HG03575 (cell line): ENCODE data around the gene POPDC3.

ENCODE experiments used
- ATAC-seq: cut with Tn5 transposase; IDR thresholded peaks from one replicate; pipeline ENCODE4 v1.9.1; 2021; ENCODE audit not compliant: unreplicated experiment, insufficient number of reproducible peaks, low FRiP score; ENCODE audit errors: extremely low read depth

Gene POPDC3

DNA sequence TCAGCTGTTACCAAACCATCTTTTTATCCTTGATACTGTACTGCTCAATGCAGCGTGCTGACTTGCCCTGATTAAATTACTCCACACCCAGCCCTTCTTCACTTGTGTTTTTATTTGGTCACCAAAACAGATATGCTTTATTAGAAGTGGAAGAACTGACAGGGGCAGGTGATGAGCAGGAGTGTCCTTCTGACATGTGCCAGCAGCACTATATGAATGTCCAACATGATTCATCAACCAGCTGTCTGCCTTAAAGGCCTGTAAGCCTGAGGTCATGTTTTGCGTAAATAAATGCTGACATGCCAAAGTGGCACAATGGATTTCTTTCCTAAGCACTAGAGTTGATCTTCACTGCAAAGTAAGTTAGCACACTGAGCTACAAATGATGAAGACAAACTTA, 15.4 kb downstream of the POPDC3 start:
- no peak for ATAC-seq

DNA sequence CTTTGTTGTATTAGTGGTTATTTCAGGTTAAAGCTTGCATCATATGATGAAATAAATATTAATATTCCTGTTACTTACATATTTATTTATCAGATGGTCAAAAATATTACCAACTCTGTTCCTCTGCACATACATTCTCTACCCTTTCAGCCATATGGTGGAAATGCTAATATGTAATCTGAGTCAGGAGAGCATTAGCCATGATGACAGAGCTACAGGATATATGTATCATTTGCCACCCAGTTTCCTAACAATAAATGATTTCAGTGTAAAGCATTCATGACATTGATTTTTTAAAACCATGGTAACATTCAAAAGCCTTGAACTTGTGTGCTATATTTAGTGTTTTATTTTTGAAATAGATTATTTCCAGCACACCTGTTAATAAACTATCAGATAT, 16.6 kb downstream of the POPDC3 start:
- ATAC-seq, result no peak

DNA sequence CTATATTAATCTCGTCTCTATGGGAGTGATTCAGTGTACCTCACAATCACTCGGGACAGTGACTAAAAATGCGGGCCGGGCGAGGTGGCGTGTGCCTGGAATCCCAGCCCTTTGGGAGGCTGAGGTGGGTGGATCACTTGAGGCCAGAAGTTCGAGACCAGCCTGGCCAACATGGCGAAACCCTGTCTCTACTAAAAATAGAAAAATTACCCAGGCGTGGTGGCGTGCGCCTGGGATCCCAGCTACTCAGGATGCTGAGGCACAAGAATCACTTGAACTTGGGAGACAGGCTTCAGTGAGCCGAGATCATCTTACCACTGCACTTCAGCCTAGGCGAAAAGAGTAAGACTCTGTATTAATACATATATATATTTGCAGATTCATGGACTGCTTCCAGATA, 17.4 kb downstream of the POPDC3 start:
- ATAC-seq, result no peak

DNA sequence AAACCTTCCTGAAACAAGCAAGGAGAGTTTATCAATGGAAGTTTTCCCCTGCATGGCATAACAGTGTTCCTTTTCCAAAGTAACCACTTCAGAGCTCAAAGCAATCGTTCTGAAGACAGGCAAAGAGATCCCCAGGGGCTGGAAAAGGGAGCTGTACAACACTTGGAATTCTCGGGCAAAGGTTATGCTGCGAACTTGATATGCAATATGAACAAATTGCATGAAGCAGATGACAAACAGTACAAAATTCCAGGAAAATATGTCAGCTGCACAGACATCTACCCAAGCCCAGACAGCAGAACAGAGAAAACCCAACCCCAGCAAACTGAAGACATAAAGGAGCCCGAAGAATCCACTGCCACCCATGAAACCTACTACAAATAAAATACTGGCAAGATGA, 18.4 kb downstream of the POPDC3 start:
- no peak for ATAC-seq

DNA sequence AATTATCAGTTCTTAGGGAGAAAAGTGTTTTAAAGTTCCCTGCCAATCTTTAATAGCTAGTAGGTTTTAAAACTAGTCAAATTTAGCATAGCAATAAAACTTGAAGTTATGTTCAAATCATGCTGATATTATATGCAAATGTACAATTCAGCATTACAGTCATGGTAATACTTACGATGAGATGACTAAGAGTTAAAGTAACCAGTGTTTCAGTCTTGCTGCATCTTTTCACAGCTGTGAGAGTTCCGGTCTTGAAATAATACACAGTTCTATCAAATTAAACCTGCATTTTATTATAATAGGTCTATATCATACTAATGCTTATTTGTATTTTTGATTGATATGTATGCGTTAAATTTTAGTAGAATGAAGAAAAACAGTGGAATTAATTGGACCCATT, 26.1 kb downstream of the POPDC3 start:
- ATAC-seq, result no peak

DNA sequence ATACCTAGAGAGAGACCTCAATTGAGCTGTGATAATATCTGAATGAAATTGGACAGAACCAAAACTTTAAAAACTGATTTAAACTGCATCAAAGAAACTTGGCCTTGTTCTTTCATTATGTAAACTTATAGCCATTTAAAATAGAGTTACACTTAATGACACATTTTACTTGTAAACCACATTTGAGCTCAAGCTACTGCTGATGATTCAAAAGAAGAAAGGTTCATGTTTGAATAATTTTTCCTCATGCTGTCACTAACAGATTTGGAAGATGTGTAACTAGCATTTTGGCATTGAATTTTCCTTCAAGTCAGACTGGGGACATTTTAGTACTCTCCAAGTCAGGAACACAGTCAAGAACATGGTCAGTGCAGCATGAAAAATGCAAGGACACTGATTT, 26.9 kb downstream of the POPDC3 start:
- ATAC-seq, result no peak

DNA sequence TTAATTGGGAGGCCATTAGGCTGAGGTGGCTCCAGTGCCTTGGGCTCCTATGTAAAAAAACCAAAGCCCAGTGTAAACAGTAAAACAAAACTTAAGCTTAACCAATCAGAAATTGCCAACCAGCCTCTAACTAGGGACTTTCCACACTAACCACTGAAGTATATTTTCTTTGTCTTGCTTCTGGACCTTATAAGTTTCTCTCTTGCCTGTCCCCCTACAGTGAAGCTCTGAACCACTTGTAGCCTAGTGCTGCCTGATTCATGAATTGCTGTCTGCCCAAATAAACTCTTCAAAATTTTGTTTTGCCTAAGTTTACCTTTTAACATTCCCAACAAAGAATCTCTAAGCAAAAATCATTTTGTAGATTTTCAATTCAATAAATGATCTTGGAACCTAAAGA, 28.2 kb downstream of the POPDC3 start:
- no peak for ATAC-seq

DNA sequence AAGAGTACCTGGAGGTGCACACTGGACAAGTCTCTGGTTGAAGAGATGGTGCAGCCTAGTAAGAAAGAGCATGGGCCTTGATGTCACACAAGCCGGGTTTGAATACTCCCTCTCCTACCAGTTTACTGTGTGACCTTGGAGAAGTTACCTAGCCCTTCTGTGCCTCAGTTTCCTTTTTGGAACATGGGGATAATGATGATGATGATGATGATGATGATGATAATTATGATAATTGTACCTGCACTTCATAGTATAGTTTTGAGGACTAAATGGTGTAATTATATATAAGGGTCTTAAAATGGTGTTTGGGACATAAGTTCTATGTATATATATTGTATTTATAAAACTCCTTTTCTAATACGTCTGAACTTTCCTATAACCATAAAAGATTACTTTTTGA, 41.7 kb downstream of the POPDC3 start:
- ATAC-seq, result no peak

DNA sequence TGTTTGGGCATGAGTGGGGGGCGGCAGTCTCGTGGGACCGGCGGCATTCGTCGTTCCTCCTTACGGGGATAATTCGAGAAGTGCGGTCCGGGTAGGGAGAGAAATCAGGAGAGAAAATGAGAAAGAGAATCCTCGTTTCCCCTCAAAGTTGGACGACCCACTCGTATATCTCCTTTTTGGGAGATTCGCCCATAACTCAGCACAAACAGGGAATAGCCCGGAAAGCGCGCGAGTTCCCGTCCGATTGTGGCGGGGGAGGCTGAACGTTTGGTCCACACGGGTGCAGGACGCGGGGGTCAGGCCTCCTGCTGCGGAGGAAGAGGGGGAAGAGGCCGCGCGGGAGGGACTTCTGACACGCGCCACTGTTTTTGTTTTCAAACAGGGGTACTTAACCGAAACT, 42.4 kb downstream of the POPDC3 start:
- no peak for ATAC-seq

DNA sequence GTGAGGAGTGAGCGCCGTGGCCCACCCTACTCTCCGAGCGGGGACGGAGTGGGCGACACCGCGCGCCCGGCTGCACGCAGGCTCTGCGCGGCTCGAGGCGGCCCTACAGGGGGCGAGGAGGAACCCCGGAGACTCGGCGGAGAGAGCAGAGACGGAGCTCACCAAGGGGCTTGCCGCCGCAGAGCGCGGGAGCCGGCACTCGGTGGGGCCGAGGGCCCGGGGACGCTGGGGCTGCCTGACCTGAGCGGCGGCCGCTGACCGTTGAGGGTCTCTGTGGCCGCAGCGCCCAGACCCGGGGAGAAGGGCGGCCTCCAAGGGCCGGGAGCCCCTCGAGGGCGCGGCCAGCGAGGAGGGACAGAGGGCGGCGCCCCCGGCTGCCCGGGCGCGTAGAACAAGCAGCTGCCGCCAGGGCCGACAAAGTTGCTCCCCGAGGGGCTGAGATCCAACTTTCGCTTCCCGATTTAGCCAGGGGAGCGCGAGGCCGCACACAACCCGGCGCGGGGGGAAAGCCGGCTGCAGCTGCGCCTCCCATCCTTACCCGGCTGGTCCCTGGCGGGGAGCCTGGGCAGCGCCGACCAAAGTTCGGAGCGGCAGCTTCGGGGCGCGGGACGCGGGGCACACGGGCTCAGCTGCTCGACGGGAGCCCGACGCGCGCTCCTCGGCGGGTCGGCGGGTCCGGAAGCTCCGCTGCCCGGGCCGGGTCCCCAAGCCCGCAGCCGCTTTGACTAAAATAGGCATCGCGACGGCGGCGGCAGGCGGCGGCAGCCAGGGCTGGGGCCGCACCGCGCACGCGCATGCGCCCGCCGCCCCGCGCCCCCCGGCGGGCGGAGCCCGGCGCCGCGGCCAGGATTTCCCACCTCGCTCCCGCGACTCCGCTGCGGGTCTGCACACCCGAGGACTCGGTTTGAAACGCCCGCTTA, 43.1 kb downstream of the POPDC3 start:
- no peak for ATAC-seq

DNA sequence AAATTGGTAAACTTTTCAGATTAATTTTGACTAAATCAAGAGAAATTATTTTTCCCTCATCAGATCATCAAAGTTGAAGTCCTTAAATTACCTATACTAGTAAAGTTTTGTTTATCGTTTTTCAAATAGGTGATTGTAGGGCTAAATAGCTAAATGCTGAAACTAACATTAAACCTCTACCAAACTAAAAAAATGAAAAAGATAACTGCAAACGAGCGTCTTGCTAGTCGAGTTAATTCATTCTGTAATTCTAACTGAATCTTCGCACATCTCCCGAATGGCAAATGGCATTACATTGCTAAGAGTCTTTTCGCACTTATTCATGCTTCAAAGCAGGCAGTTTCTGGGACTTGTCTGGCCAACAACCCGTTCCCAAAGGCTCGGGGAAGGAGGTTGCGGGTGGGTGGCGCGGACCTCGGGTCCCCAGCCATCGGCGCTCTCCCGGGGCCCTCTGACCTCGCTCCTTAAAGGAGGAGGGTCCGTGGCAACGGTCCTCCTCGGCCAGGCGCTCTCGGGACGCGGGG, 43.8 kb downstream of the POPDC3 start:
- ATAC-seq, result no peak

DNA sequence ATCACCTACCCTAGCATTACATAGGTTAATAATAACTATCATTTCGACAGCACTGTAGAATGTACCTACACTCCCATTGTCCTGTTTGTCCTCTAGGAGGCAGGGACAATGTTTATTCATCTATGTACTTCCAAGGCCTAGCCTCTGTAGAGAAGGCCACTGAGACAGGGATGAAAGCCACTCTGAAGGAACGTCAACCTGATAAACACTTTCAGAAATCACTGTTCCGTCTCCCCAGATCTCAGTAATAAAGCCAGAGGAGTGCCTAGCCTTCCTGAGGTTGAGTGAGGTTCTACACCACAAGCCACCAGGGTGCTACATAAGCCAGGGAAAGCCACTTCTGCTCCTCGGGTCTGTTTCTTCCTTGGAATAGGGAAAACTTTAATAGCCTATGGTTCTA, 44.8 kb downstream of the POPDC3 start:
- no peak for ATAC-seq

DNA sequence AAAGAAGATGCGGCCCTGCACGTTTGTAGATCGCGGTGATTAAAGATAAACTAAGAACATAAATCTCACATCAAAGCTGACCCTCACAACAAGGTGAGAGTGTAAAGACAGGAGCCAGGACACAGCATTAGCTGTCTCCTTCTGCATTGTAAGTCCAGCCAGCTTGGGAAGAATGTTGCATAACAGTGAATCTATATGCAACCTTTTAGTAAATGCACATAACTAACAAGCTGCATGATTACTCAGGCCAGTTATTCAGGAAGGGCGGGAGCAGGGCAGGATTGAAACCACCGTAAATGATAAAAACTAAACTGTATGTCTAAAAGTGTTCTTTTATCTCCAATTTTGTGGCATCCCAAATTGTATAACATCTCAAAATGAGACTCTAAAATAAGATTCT, 57.1 kb downstream of the POPDC3 start:
- ATAC-seq, result no peak

DNA sequence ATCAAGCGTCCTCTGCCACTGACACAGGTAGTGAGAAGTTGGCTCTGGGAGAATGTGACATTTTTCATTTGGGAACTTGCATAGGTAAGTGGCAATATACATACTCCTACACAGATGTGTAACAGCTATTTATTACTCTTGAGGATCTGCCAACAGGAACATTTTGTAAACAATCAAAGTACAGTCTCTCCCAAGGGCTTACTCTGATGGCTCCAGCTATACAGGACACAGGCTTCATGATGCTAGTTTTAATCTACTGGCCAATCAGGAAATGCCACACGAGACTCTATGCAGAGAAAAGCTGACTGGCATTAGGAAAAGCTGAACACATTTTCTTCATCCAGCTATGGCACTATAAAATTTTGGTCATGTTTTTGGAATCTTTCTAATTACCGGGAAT, 57.8 kb downstream of the POPDC3 start:
- ATAC-seq, result no peak

DNA sequence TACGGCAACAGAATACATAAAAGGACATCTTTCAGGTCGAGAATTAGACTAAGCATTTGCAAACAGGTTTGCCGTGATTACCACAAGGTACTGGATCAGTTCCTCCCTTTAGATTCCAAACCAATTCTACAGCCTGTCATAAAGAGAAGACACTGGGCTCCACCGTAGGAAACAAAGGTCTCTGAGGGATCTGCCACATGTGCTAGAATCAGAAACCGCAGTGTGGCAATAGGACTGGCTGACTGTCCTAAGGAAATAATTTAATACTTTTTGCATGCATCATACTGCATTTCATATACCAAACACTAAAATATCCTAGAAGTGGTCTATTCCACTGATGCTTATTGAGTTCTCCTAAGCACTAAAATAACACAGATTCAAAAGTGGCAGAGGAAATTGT, 59.2 kb downstream of the POPDC3 start:
- ATAC-seq, result no peak

DNA sequence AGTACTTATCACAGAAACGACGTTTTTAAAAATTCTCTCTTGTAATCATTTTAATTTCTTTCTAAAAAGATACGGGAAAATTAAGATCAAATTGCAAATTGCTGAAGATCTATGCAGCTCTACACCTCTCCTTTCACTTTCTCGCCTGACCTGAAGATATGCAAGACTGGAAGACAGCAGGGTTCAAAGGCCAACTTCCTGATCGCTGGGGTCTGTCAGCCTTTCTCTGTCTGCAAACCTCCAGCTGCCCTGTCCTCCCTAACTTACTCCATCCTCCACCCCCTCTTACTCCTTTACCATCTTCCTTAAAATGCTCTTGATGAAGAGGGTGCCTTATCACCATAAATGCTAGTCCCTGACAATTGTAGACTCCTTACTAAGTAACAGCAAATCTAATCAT, 63.7 kb downstream of the POPDC3 start:
- ATAC-seq, result no peak

DNA sequence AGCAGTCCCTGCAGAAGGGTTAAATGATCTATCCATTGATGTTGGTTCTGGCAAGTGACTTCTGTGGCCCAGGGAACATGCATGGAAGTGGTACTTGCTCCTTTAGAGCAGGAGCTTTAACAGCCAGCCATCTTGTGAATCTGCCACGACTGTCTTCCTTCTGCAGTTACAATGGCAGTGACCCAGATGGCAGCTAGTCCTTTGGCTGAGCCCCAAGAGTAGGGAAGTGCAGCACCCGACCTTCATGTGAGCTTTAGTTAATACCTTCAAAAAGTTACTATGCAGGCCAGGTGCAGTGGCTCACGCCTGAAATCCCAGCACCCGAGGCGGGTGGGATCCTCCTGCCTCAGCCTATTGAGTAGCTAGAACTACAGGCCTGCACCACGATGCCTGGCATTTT, 66.4 kb downstream of the POPDC3 start:
- ATAC-seq, result no peak

DNA sequence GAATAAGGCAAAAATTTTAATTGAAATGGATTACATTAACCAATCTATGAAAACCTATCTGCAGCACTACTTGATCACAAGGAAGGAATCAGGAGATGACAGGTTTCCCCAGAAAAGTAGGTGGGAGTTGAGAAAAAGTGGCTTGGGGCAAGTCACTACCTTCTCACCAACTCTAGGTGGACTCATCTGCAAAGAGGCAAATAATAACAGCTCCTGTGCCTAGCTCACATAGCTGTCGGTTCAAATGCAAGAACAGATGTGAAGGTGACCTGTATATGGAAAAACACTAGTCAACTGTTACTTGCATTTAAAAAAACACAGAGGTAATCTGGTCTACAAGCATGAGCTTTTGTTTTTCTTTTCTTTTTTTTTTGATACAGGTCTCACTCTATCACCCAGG, 67.2 kb downstream of the POPDC3 start:
- no peak for ATAC-seq

DNA sequence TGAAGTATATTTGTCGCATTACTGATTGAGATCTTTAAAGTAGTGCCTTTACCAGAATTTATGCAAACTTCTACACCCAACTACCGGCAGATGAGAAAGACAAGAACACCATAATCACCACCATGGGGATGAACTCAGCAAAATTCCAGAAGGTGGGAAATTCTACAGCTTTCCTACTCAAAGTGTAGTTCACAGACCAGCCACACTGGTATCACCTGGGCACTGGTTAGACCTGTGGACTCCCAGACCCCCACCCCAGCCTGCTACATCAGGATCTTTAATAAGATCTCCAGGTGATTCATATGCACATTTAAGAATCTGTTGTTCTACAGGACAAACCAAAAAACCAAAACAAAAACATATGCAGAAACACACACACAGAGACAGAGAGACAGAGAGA, 67.9 kb downstream of the POPDC3 start:
- no peak for ATAC-seq

DNA sequence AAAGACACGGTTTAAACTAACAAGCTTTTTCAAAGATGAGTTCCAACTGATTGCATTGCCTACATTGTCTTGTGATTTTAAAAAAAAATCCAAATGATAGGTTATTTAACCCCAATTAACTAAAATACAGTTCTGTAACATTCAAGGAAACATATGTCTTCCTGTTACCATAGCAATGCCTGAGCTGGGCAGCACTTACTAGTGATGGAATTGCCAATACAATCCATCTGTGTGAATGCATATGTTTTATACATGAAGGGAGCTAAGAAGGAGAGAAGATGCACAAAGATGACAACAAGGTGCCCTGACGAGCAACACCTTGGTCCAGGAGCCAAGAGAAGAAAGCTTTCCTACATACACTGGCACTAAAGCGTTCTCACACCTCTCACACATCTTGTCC, 68.7 kb downstream of the POPDC3 start:
- no peak for ATAC-seq
